AG04449 (cell line): Measurements from ENCODE around the gene COLGALT1.
"Not testable (repeated sequence)": the region's sequence is repeated elsewhere in the genome, so short reads cannot be mapped to it uniquely, and the experiment has no call there.

Source experiments
- CTCF ChIA-PET: fragments of 350-600 bp; formaldehyde crosslinking; extraction: SDS; loops from one replicate; lab custom pipeline; 2021; ENCODE audit warnings: antibody characterized with exemption; lab: Yijun Ruan, JAX
- POLR2A ChIA-PET: fragments of 400-600, 350-600 bp; formaldehyde crosslinking; extraction: SDS; loops from one replicate; lab custom pipeline; 2020; ENCODE audit warnings: antibody characterized with exemption, inconsistent platforms; lab: Yijun Ruan, JAX
- DNase-seq: peaks from one replicate; pipeline ENCODE4 v3.0.0-alpha.2; 2010; ENCODE audit warnings: low read depth, low spot score
- H3K4me3 ChIP-seq: 2 replicates; pipeline ENCODE4 v1.5.1; 2011; ENCODE audit warnings: low read depth, mild to moderate bottlenecking, control low read depth, low read length
- TF ChIP-seq, protein P1 (sequence below): IDR thresholded peaks from one replicate; pipeline ENCODE4 v1.5.1; 2011; ENCODE audit warnings: mild to moderate bottlenecking, moderate library complexity, low read length, control low read depth, inconsistent platforms; ENCODE audit not compliant: insufficient read depth; ENCODE audit errors: missing control alignments

COLGALT1 gene

DNA sequence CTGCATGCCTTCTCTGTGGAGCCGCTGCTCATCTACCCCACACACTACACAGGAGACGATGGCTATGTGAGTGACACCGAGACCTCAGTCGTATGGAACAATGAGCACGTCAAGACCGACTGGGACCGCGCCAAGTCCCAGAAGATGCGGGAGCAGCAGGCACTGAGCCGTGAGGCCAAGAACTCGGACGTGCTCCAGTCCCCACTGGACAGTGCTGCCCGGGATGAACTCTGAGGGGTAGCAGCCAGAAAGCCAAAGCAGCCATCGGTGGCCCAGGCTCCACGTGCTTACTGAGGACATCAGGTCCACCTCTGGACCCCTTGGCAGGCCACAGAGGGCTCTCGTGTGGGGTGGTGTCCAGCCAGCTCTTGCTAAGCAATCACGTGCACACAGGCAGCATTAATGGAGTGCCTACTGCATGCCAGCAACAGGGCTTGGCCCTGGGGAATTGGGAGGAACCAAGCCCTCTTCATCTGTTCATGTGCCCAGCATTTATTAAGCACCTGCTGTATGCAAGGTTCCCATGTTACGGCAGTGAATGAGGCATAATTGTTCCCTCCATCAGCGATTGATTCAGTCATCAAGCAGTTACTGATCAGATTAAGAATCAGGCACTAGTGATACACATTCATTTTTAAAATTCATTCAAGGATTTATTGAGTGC, 25.9 kb downstream of the COLGALT1 start:
- CTCF ChIA-PET: interaction anchor here (9.8 kb wide), 1 partner anchor 7 kb away, joined by 71 read pairs; no protein-coding TSS in a partner anchor
- DNase-seq: no peak
- TF ChIP-seq, protein P1, sequence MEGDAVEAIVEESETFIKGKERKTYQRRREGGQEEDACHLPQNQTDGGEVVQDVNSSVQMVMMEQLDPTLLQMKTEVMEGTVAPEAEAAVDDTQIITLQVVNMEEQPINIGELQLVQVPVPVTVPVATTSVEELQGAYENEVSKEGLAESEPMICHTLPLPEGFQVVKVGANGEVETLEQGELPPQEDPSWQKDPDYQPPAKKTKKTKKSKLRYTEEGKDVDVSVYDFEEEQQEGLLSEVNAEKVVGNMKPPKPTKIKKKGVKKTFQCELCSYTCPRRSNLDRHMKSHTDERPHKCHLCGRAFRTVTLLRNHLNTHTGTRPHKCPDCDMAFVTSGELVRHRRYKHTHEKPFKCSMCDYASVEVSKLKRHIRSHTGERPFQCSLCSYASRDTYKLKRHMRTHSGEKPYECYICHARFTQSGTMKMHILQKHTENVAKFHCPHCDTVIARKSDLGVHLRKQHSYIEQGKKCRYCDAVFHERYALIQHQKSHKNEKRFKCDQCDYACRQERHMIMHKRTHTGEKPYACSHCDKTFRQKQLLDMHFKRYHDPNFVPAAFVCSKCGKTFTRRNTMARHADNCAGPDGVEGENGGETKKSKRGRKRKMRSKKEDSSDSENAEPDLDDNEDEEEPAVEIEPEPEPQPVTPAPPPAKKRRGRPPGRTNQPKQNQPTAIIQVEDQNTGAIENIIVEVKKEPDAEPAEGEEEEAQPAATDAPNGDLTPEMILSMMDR: no peak
- no peak overlapping the region for H3K4me3 ChIP-seq
- POLR2A ChIA-PET: no interaction called here

DNA sequence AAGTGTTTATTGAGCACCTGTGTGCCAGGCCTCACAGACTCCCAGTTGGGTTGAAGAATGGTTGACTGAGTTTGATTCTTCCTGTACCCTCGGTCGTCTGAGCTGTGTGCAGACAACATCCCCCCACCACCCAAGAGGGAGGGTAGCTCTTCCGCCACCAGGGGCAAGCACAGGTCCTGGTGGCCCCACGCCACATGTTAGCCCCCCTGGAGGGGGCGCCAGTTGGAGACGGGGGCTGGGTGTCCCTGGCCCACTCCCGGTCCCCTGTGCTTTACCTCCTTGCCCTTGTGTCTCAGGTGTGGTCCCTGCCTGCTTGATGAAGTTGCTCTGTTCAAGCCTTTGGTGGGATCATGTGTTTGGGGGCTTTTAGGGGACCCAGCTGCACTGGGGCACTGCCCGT, 27.2 kb downstream of the COLGALT1 start:
- ChIA-PET CTCF (interaction anchor here (9.8 kb wide), 1 partner anchor 8 kb away, joined by 71 read pairs; no protein-coding TSS in a partner anchor), POLR2A (no interaction called here)
- TF ChIP-seq, protein P1: no peak
- no peak for DNase-seq
- no peak overlapping the region for H3K4me3 ChIP-seq

DNA sequence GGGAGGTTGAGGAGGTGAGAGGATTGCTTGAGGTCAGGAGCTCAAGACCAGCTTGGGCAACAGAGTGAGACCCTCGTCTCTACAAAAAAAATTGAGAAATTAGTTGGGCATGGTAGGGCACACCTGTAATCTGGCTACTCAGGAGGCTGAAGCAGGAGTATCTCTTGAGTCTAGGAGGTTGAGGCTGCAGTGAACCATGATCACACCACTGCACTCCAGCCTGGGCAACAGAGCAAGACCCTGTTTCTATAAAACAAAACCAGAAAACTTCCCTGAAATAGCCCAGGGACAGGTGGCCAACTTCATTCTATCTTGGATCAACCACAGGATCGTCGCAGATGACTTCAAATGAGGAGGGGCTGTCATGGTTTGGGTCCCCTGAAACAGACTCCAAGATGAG, 28.7 kb downstream of the COLGALT1 start:
- DNase-seq: no peak
- ChIA-PET POLR2A (no interaction called here), CTCF (interaction anchor here (9.8 kb wide), 1 partner anchor 9 kb away, joined by 71 read pairs; no protein-coding TSS in a partner anchor)
- TF ChIP-seq, protein P1: no peak
- no peak overlapping the region for H3K4me3 ChIP-seq

DNA sequence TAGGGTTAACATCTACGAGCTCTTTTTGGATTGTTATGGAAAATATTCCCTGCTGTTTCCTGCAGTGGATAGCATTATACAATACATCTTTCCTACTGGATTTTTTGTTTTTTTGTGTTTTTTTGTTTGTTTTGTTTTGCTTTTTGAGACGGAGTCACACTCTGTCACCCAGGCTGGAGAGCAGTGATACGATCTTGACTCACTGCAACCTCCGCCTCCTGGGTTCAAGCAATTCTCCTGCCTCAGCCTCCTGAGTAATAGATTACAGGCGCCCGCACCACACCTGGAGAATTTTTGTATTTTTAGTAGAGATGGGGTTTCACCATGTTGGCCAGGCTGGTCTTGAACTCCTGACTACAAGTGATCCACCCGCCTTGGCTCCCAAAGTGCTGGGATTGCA, 29.9 kb downstream of the COLGALT1 start:
- H3K4me3 ChIP-seq, POLR2A ChIA-PET, DNase-seq: not testable (repeated sequence)
- CTCF ChIA-PET: interaction anchor here (0.8 to 9.8 kb wide), 2 partner anchors 11 to 20 kb away, joined by 4 to 71 read pairs; no protein-coding TSS in a partner anchor

DNA sequence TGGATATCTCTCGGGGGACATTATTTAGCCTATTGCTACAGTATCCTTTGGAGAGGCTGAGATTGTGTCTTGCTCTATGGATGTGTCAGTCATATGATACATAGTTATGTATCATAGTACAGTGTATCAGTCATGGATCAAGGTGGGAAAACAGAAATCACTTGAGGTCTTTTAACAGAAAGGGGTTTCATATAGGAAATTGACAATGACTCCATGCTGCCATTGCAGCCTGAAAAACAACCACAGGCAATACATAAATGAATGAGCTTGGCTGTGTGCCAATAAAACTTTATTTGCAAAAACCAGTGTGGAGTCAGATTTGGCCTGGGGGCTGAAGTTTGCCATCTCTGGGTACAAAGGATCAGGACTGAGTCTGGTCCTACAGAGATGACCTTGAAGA, 35.4 kb downstream of the COLGALT1 start:
- CTCF ChIA-PET: interaction anchor here (1.4 to 9.8 kb wide), 2 partner anchors 15 to 16 kb away, joined by 4 to 71 read pairs; no protein-coding TSS in a partner anchor
- TF ChIP-seq, protein P1: no peak
- POLR2A ChIA-PET: no interaction called here
- DNase-seq: no peak
- H3K4me3 ChIP-seq: no peak overlapping the region

DNA sequence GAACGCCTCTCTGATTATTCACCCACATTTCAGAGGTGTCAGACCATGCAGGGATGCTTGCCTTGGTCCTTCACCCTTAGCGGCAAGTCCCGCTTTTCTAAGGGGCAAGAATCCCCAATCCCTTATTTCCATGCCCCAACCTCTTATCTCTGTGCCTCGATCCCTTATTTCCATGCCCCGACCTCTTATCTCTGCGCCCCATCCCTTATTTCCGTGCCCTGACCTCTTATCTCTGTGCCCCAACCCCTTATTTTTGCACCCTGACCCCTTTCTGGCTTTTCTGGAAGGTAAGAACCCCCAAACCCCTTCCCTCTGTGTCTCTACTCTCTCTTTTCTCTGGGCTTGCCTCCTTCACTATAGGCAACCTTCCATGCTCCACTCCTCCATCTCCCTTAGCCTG, 38.8 kb downstream of the COLGALT1 start:
- POLR2A ChIA-PET, H3K4me3 ChIP-seq, CTCF ChIA-PET, DNase-seq: not testable (repeated sequence)

DNA sequence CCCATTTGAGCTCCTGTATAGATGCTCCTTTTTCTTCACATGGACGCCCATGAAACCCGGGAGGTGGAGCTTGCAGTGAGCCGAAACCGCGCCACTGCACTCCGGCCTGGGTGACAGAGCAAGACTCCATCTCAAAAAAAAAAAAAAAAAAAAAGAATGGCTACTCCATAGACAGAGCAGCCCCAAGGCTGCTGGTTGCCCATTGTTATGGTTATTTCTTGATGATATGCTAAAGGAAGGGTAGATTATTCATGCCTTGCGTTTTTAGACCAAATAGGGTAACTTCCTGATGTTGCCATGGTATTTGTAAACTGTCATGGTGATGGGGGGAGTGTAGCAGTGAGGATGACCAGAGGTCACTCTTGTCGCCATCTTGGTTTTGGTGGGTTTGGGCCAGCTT, 42.6 kb downstream of the COLGALT1 start:
- POLR2A ChIA-PET: not testable (repeated sequence)

DNA sequence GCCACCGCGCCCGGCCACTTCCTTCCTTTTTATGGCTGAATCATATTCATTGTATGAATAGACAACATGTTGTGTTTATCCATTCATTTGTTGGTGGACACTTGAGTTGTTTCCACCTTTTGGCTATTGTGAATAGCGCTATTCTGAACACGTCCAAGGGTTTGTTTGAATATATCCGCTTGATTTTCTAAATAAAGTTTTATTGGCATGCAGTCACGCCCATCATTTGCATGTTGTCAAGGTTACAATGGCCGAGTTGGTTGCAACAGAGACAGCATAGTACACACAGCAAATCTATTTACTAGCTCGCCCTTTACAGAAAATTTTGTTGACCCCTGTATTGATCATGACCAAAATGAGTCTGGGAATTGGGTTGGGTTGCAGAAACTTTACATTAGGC, 43.5 kb downstream of the COLGALT1 start:
- no peak for DNase-seq
- POLR2A ChIA-PET: no interaction called here
- TF ChIP-seq, protein P1: no peak
- CTCF ChIA-PET: interaction anchor here (1.0 to 1.3 kb wide), 2 partner anchors 24 to 214 kb away, joined by 3 read pairs; no protein-coding TSS in a partner anchor
- no peak overlapping the region for H3K4me3 ChIP-seq

More for the DNA sequence above, 42.6 kb downstream of the COLGALT1 start:
- DNase-seq, CTCF ChIA-PET, H3K4me3 ChIP-seq: not testable (repeated sequence)
